MCF 10A (cell line): ENCODE data around the gene CYP2A6. TPM values are rescaled to one million over a fixed set of nuclear protein-coding genes. Genes with fewer than 3 reads are reported as not detected.

Experiments used
- BruUV-seq: library from RNA; stranded (reverse); fragments of 400-500 nt; replicated peaks from 2 replicates; lab custom pipeline; 2021; lab: Mats Ljungman, UMichigan
- CTCF ChIA-PET: fragments of 300-600 bp; sonication (Branson Sonifier 250); formaldehyde crosslinking; extraction: SDS; loops from one replicate; lab custom pipeline; 2021; ENCODE audit warnings: antibody characterized with exemption, inconsistent platforms; lab: Yijun Ruan, JAX
- POLR2A ChIA-PET: fragments of 300-600, 350-650 bp; sonication (Branson Sonifier 250); formaldehyde crosslinking; extraction: SDS; loops from one replicate; lab custom pipeline; 2020; ENCODE audit warnings: antibody characterized with exemption, inconsistent platforms; lab: Yijun Ruan, JAX
- DNase-seq: peaks from one replicate; pipeline ENCODE4 v3.0.0-alpha.2; 2018; ENCODE audit not compliant: unreplicated experiment
- H3K27ac Mint-ChIP-seq: one replicate; pipeline ENCODE4 v1.8.0; 2022; ENCODE audit warnings: mild to moderate bottlenecking, low read depth, mixed read lengths; ENCODE audit not compliant: unreplicated experiment
- H3K27me3 Mint-ChIP-seq: one replicate; pipeline ENCODE4 v1.8.0; 2022; ENCODE audit warnings: mixed read lengths; ENCODE audit not compliant: insufficient read depth, unreplicated experiment
- H3K36me3 Mint-ChIP-seq: one replicate; pipeline ENCODE4 v1.8.0; 2022; ENCODE audit warnings: mild to moderate bottlenecking, moderate library complexity, mixed read lengths; ENCODE audit not compliant: insufficient read depth, unreplicated experiment
- H3K4me1 Mint-ChIP-seq: one replicate; pipeline ENCODE4 v1.8.0; 2022; ENCODE audit warnings: mixed read lengths; ENCODE audit not compliant: insufficient read depth, unreplicated experiment
- H3K4me3 Mint-ChIP-seq: one replicate; pipeline ENCODE4 v1.8.0; 2022; ENCODE audit warnings: mild to moderate bottlenecking, moderate library complexity, mixed read lengths; ENCODE audit not compliant: unreplicated experiment
- H3K9me3 Mint-ChIP-seq: one replicate; pipeline ENCODE4 v1.8.0; 2022; ENCODE audit warnings: mixed read lengths; ENCODE audit not compliant: unreplicated experiment
- intact Hi-C: fragments of 100-400 bp; cut with micrococcal nuclease; formaldehyde crosslinking; loops from 2 replicates; pipeline ENCODE4 v1.14.1; 2022
- total RNA-seq: library from RNA; stranded (reverse); gene quantifications from 2 replicates; pipeline ENCODE4 v1.2.3, GENCODE V29; 2022
- TF ChIP-seq, protein P1 (sequence below): fragments of 200-600 bp; IDR thresholded peaks from one replicate; pipeline ENCODE4 v1.8.0; 2022; ENCODE audit warnings: antibody characterized with exemption, mild to moderate bottlenecking; ENCODE audit not compliant: unreplicated experiment

Gene CYP2A6
- total RNA-seq, 1 experiment from 2014 or later = not detected

GRCh38 chr19:40806423-40807146, 43.7 kb downstream of the CYP2A6 start:
- TF ChIP-seq, protein P1, sequence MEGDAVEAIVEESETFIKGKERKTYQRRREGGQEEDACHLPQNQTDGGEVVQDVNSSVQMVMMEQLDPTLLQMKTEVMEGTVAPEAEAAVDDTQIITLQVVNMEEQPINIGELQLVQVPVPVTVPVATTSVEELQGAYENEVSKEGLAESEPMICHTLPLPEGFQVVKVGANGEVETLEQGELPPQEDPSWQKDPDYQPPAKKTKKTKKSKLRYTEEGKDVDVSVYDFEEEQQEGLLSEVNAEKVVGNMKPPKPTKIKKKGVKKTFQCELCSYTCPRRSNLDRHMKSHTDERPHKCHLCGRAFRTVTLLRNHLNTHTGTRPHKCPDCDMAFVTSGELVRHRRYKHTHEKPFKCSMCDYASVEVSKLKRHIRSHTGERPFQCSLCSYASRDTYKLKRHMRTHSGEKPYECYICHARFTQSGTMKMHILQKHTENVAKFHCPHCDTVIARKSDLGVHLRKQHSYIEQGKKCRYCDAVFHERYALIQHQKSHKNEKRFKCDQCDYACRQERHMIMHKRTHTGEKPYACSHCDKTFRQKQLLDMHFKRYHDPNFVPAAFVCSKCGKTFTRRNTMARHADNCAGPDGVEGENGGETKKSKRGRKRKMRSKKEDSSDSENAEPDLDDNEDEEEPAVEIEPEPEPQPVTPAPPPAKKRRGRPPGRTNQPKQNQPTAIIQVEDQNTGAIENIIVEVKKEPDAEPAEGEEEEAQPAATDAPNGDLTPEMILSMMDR = peak; percentile 78
- intact Hi-C loops = no loop called here
- Mint-ChIP-seq H3K9me3 (no peaks in the 10 kb centered on the region), H3K4me1 (peaks cover 46% of the 10 kb centered on the region), H3K27ac (no peak overlapping the region), H3K27me3 (no peaks in the 10 kb centered on the region), H3K4me3 (no peak overlapping the region), H3K36me3 (peaks cover 25% of the 10 kb centered on the region)
- CTCF ChIA-PET = interaction anchor here (0.7 to 1.8 kb wide), 6 partner anchors 11 to 523 kb away, joined by 3 to 9 read pairs (median 4); no protein-coding TSS in a partner anchor
- POLR2A ChIA-PET = interaction anchor here (1.3 to 1.4 kb wide), 2 partner anchors 13 to 90 kb away, joined by 5 read pairs; partner anchors contain the start of genes COQ8B and ITPKC
- BruUV-seq = no TSS peak
- peak; percentile 65 for DNase-seq

DNA sequence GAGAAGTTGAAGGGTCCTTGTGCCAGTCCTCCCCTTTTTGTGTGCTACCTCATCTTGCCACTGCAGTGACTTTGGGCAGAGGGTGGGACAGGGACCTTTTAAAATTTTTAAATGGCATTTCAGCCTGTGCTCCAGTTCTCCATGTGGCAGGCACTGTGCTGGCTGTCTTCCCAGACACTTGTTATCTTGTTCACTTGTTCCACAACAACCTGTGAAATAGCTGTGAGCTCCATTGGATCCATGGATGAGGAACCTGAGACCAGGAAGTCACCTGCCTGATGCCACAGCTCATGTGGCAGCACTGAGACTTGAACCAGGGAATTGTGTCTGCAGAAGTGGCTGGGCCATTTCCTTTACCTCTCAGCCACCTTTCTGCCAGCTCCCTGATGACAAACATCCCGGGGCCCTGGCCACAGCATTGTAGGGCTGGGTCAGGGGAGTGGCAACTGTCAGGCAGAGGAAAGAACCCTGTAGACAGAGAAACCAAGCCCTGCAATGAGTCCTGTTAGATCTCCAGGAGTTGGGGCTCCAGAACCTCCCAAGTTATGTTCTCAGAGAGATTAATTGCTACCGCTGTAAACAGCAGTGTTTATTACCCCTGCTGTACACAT, 44.9 kb downstream of the CYP2A6 start:
- Mint-ChIP-seq H3K27ac (no peak overlapping the region), H3K9me3 (no peaks in the 10 kb centered on the region), H3K36me3 (peaks cover 32% of the 10 kb centered on the region), H3K4me3 (no peak overlapping the region), H3K4me1 (peaks cover 47% of the 10 kb centered on the region), H3K27me3 (no peaks in the 10 kb centered on the region)
- intact Hi-C loops = no loop called here
- CTCF ChIA-PET = interaction anchor here (0.5 to 1.8 kb wide), 4 partner anchors 14 to 262 kb away, joined by 3 to 9 read pairs (median 4); no protein-coding TSS in a partner anchor
- BruUV-seq = no TSS peak
- TF ChIP-seq, protein P1 = no peak
- POLR2A ChIA-PET = interaction anchor here (0.7 to 1.4 kb wide), 2 partner anchors 27 to 89 kb away, joined by 3 to 5 read pairs; partner anchors contain the start of genes COQ8B, ITPKC and RAB4B
- no peak for DNase-seq

DNA sequence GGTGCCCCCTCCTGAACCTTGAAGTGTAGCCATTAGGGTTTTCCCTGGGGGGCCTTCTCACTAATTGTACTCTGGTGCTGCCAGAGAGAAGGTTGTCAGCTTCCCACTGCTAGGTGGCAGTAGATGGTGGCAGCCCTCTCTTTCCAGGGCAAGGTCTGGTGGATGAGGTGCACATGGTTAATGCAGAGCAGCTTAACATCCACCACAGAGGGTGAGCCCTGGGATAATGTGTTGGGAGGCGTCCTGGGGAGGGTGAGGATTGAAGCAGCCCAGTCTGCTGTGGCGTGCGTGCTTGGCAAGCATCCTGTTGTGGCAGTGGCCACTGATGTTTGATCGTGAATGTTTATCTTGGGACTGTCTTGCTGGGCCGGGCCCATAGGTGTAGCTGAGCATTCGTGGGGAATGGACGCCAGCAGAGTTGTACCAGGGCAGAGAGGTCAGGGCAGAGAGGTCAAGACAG, 45.4 kb downstream of the CYP2A6 start:
- Mint-ChIP-seq H3K4me1 (peaks cover 52% of the 10 kb centered on the region), H3K4me3 (no peak overlapping the region), H3K9me3 (no peaks in the 10 kb centered on the region), H3K36me3 (peaks cover 32% of the 10 kb centered on the region), H3K27ac (no peak overlapping the region), H3K27me3 (no peaks in the 10 kb centered on the region)
- no peak for DNase-seq
- intact Hi-C loops = no loop called here
- TF ChIP-seq, protein P1 = no peak
- BruUV-seq = no TSS peak
- ChIA-PET POLR2A (interaction anchor here (0.7 to 1.4 kb wide), 2 partner anchors 27 to 88 kb away, joined by 3 to 5 read pairs; partner anchors contain the start of genes COQ8B, ITPKC and RAB4B), CTCF (interaction anchor here (0.7 kb wide), 1 partner anchor 263 kb away, joined by 3 read pairs; no protein-coding TSS in a partner anchor)
